HG02763 (cell line): ENCODE data around the gene PPIC.
"Not testable (repeated sequence)": the region's sequence is repeated elsewhere in the genome, so short reads cannot be mapped to it uniquely, and the experiment has no call there.

Experiments
- ATAC-seq: cut with Tn5 transposase; IDR thresholded peaks from one replicate; pipeline ENCODE4 v1.9.1; 2021; ENCODE audit warnings: mild to moderate bottlenecking, moderate library complexity; ENCODE audit not compliant: unreplicated experiment

The PPIC gene

GRCh38 chr5:123012321-123012720 is 24.2 kb downstream of the PPIC start:
- ATAC-seq = no peak

GRCh38 chr5:123007754-123008153 is 28.8 kb downstream of the PPIC start:
- ATAC-seq = no peak

- no peak for ATAC-seq
These were observed 29.3 kb downstream of the PPIC start for GRCh38 chr5:123007182-123007581.

GRCh38 chr5:123001808-123002207 is 34.7 kb downstream of the PPIC start:
- ATAC-seq = no peak

- ATAC-seq = no peak
These were observed 35.8 kb downstream of the PPIC start for GRCh38 chr5:123000731-123001130.

GRCh38 chr5:122999947-123000563 is 36.5 kb downstream of the PPIC start:
- ATAC-seq = peak; percentile 94

DNA sequence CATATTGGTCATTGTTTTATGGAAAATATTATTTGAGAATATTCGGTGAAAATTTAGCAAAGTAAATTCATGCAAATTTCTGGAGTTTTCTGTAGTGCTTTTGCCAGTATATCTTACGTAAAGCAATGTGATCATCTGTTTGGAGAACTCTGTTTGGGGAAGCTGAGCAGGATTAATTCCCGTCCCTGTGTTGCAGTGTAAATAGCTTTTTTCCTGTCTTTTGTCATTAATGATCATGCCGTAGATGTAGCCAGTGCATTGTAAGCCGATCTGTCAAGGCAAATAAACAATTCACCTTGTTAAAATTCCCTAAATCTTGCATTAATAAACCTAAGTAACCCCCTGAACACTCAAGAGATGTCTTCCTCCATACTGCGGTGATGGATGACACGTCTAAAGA is 39.2 kb downstream of the PPIC start:
- no peak for ATAC-seq

DNA sequence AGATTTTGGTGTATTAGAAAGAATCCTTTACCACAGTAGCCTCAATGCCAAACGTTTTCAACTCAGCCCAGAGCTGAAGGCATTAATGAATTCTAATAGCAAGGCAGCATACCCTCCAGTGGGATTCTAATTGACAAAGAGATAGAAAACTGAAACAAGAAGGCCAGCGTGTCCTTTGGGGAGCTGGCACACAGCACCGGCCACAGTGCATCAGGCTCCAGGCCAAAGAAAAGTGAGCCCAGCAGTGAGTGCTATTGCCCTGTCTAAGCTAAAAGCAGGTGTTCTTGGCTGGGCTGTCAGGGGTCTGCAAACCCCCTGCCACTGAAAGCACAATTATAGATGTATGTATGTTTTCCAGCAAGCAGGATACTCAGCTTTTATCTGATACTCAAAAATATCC is 40.4 kb downstream of the PPIC start:
- no peak for ATAC-seq

DNA sequence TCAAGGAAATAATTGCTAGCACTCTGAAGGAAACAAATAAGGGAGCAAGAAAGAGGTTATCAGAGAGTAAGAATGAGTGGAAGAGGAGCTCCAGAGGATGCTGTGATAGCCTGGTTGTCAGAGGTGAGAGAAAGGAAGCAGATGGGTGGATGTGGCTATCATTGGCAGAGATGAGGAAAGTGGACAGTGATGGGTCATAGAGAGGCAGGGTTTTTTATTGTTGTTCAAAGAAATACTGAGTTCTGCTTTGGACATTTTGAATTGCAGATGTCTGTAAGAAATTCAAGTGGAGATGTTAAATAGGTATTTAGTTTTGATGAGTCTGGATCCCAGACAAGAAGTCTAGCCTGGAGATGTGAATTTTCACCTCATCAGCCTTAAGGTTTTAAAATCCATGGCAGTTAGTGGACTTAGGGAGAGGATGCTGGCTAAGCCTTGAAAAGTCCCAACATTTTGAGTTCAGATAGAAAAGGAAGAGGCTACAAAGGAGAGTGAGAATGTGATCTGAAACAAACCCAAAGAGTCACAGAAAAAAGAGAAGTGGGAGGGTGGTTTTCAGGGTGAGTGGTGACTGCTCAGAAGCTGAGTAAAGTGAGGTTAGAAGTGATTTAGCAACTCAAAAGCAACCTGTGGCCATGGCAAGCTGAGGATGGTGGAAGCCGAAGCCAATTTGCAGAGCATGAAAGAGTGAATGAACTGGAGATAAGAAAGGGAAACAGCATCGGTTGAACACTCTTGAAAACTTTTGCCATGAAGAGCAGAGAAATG is 50.4 kb downstream of the PPIC start:
- peak; percentile 89 for ATAC-seq

DNA sequence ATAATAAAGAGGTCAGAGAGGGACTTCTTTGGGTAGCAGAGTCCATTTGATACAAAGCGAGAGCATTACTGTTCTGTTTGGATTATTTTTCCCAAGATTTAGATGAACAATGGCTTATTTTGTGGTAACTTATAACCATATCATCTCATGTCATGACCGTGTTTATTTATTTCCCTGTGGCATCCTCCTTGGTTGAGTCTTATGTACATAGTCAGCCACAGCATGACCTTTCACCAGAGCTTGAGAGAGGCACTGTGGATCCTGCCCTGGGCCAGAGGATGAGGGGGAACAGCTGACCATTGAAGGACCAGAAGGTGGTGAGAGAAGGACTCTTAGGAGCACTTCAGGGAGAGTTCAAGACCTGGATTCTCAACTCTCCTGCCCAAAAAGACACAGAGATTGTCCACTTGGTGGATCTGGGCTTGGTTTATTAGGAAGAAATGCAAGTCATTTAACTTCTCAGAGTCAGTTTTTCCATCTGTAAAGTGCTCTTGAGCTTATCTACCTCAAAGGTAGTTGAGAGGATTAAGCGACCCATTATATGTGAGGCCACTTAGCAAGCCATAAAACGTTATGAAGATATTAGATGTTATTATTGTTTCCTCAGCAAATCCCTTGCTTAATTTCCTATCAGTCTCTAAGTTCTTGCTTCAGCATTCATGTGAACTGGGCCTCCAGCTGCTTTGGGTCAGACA is 51.4 kb downstream of the PPIC start:
- no peak for ATAC-seq

DNA sequence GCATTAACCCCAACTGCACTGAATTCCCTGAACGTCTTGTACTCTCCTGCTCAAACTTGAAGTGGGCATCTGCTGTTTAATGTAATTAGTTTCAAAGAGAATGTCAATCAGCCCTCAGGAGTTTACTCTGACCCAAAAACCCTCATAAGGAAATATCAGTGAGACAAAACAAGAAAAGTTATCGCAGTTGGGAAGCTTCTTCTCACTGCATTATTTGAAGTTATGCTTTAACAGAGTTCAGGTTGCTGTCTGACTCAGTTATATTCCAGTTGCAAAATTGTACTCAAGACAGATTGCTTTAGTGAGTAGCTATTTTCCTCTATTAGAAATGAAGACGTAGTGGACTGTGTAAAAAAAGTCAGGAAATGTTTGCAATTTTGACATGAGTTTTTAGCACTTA is 52.1 kb downstream of the PPIC start:
- peak; percentile 36 for ATAC-seq

DNA sequence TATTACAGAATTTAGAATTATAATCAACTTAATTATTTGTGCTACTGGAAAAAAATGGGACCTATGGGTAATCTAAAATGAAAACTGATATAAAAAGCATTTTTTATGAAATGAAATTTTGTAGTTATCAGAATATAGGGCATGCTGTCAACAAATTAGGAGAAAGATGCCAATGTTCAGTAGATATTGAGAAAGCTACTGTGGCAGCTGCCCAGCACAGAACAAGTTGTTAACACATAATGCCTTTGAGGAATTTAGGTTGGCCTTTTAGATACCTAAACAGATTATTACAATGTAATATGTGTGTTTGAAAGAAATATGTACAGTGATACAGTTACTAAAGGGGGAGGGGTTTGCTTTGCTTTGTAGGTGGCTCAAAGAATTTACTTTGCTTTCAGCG is 54.1 kb downstream of the PPIC start:
- ATAC-seq = no peak

DNA sequence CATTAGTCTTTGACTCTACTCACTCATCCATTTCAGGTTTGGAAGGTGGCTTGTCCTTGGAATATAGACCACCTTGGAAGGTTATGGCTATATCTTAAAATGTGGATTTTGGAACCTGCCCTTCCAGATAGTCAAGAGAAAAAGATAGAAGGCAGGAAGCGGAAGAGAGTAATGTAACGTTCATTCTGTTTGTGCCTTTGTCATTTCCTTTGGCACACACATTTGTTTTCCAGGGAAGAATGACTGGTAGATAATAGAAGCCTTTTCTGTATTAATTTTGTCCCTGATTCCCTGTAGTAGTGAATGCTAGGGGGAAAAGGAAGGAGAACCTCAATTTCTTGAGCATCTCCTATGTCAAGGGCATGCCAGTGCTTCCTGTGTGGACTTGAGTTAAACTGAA is 54.7 kb downstream of the PPIC start:
- ATAC-seq = no peak

DNA sequence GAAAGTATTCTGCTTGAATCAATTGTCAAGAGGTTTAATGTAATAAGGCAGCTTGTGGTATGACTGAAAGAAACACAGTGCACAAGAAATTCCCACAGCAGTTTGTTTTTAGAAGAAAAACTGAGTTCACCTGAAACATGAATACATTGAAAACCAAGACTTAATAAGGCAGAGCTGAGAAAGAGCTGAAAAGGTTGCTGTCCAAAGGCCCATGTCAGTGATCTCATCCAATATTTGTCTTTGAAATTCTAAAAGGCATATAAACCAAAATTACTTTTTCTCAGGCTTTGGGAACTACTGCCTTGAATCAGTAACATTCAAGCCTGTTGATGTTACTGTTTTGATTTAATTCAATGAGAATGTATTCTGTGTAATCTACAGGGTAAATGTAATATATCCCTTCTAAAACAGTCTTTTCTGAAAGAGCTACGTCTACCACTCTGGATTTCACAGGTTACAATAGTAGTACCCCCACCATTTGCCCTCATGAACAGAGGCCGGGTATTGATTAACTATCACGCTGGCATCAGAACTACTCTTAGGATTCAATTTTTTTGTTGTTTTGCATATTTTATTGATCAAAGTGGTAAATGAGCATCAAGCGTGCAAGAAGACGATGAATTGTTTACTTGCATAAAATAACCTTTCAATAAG is 57.8 kb downstream of the PPIC start:
- no peak for ATAC-seq

GRCh38 chr5:122978068-122978467 is 58.5 kb downstream of the PPIC start:
- ATAC-seq = no peak

- no peak for ATAC-seq
These were observed 59.2 kb downstream of the PPIC start for GRCh38 chr5:122977319-122977718.

- ATAC-seq = not testable (repeated sequence)
These were observed 62.3 kb downstream of the PPIC start for GRCh38 chr5:122974251-122974650.

DNA sequence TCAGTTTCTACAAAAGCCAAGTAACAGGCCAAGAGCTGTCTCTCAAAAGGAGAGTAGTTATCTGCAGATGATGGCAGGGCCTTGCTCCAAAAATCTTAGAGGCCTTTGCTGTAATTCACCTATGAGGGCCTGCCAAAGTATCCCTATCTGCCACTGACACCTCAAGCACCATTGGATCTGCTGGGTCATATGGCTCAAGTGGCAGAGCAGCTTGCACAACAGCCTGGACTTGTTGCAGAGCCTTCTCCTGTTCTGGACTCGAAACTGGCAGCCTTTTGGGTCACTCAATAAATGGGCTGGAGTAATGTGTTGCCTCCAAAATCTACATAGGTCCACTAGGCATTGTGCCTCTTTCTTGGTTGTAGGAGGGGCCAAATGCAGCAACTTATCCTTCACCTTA is 62.8 kb downstream of the PPIC start:
- not testable (repeated sequence) for ATAC-seq
